ENCODE data around the gene MAP4K3.

DNA sequence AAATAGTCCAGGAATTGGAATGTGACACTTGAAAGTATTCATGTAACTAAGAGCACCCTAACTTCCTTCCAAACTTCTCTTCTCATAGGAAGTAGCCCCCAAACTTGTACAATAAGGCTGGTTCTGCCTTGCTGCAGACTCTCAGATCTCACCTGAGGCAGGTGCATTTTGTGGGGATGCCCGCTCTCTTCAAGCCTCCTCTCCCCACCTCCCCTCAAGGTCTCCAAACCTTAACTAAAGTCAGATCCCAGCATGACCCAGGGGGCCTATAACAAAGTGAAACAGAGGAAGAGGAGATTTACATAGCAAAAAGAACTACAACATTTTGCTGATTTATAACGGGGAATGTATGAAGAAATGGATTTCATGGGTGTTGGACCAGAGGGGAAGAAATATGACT is 216.9 kb downstream of the MAP4K3 start:
- TF ChIP-seq SRF (IDR thresholded peaks at IDR 0.05; ENCODE audit: low read depth in 2 of 2, low read length in 2 of 2): no peak
- no peak for TF ChIP-seq JUND (IDR thresholded peaks at IDR 0.05; ENCODE audit: low read depth, low read length)
- no peak for TF ChIP-seq RCOR1 (conservative IDR thresholded peaks at IDR 0.05; ENCODE audit: low read depth, low read length)
- no peak for TF ChIP-seq CEBPB (IDR thresholded peaks at IDR 0.05; ENCODE audit: borderline replicate concordance in 1 of 2, low read depth in 2 of 2, low read length in 2 of 2)
- no peak for TF ChIP-seq LARP7 (IDR thresholded peaks at IDR 0.05)
- TF ChIP-seq ESRRA (IDR thresholded peaks at IDR 0.05; ENCODE audit: low read length): no peak
- TF ChIP-seq NFIC (IDR thresholded peaks at IDR 0.05; ENCODE audit: low read depth, low read length): no peak
- TF ChIP-seq CBX5 (IDR thresholded peaks at IDR 0.05; ENCODE audit: low read depth): no peak
